Hepatocyte (in vitro differentiated cells): ENCODE data around the gene SLC26A1. TPM values are rescaled to one million over a fixed set of nuclear protein-coding genes. Genes with fewer than 3 reads are reported as not detected.

ENCODE experiments used
- DNase-seq: peaks from one replicate; pipeline ENCODE4 v3.0.0-alpha.2; 2016; ENCODE audit warnings: low spot score
- H2AFZ ChIP-seq: fragments of 200-600 bp; sonication (generic); 2 replicates; pipeline ENCODE4 v1.6.0; 2016; ENCODE audit warnings: antibody characterized with exemption, mild to moderate bottlenecking
- H3K27ac ChIP-seq: fragments of 200-600 bp; sonication (generic); 2 replicates; pipeline ENCODE4 v1.5.1; 2016; ENCODE audit warnings: mild to moderate bottlenecking
- H3K27me3 ChIP-seq: fragments of 200-600 bp; sonication (generic); 2 replicates; pipeline ENCODE4 v1.6.1; 2016
- H3K36me3 ChIP-seq: fragments of 200-600 bp; sonication (generic); replicated peaks from 2 replicates; pipeline ENCODE4 v1.5.1; 2016; ENCODE audit warnings: low read depth; ENCODE audit not compliant: insufficient read depth
- H3K4me1 ChIP-seq: fragments of 200-600 bp; sonication (generic); 2 replicates; pipeline ENCODE4 v1.5.1; 2016; ENCODE audit warnings: mild to moderate bottlenecking, moderate library complexity; ENCODE audit not compliant: insufficient read depth
- H3K4me2 ChIP-seq: fragments of 200-600 bp; sonication (generic); 2 replicates; pipeline ENCODE4 v1.6.0; 2016
- H3K4me3 ChIP-seq: fragments of 200-600 bp; sonication (generic); 2 replicates; pipeline ENCODE4 v1.5.1; 2016; ENCODE audit warnings: mild to moderate bottlenecking
- H3K79me2 ChIP-seq: fragments of 200-600 bp; sonication (generic); 2 replicates; pipeline ENCODE4 v1.6.0; 2017; ENCODE audit warnings: mild to moderate bottlenecking
- H3K9me2 ChIP-seq: fragments of 200-600 bp; sonication (generic); replicated peaks from 2 replicates; pipeline ENCODE4 v1.6.0; 2017; ENCODE audit warnings: mild to moderate bottlenecking; ENCODE audit not compliant: insufficient read depth
- H3K9me3 ChIP-seq: fragments of 200-600 bp; sonication (generic); 2 replicates; pipeline ENCODE4 v1.5.1; 2016; ENCODE audit warnings: low read depth, mild to moderate bottlenecking
- H4K20me1 ChIP-seq: fragments of 200-600 bp; sonication (generic); 2 replicates; pipeline ENCODE4 v1.6.0; 2016; ENCODE audit warnings: mild to moderate bottlenecking; ENCODE audit not compliant: insufficient read depth, poor library complexity, severe bottlenecking
- EZH2 ChIP-seq: fragments of 200-600 bp; sonication (generic); IDR thresholded peaks from 2 replicates; pipeline ENCODE4 v1.6.1; 2016; ENCODE audit warnings: antibody characterized with exemption, mild to moderate bottlenecking, borderline replicate concordance
- EZH2phosphoT487 ChIP-seq: fragments of 200-600 bp; sonication (generic); IDR thresholded peaks from one replicate; pipeline ENCODE4 v1.6.1; 2018; ENCODE audit warnings: antibody characterized with exemption, mild to moderate bottlenecking, low read depth, moderate library complexity; ENCODE audit not compliant: unreplicated experiment, severe bottlenecking
- WGBS: methylation state at CpG from one replicate; pipeline ENCODE4 v1.1.6; 2016; ENCODE audit warnings: low lambda C conversion rate; ENCODE audit errors: missing lambda C conversion rate; 5-methylcytosine and 5-hydroxymethylcytosine counted together
- polyA plus RNA-seq: library from polyadenylated mRNA; unstranded; fragments of >200 nt; fragmentation: Nextera tagmentation; extraction: Ambion mirVana; gene quantifications from 2 replicates; pipeline ENCODE4 v1.2.1, GENCODE V29; 2016
- total RNA-seq: library from RNA; depleted of rRNA; stranded (reverse); fragments of >200 nt; gene quantifications from 2 replicates; pipeline ENCODE4 v1.2.3, GENCODE V29; 2014
- TF ChIP-seq, protein P1 (sequence below): fragments of 200-600 bp; sonication (generic); IDR thresholded peaks from 2 replicates; pipeline ENCODE4 v1.5.1; 2016; ENCODE audit warnings: antibody characterized with exemption, mild to moderate bottlenecking; ENCODE audit not compliant: poor library complexity

SLC26A1 gene
- total and polyA plus RNA-seq, 2 experiments from 2014 or later: 9.0 to 12.6 TPM

DNA sequence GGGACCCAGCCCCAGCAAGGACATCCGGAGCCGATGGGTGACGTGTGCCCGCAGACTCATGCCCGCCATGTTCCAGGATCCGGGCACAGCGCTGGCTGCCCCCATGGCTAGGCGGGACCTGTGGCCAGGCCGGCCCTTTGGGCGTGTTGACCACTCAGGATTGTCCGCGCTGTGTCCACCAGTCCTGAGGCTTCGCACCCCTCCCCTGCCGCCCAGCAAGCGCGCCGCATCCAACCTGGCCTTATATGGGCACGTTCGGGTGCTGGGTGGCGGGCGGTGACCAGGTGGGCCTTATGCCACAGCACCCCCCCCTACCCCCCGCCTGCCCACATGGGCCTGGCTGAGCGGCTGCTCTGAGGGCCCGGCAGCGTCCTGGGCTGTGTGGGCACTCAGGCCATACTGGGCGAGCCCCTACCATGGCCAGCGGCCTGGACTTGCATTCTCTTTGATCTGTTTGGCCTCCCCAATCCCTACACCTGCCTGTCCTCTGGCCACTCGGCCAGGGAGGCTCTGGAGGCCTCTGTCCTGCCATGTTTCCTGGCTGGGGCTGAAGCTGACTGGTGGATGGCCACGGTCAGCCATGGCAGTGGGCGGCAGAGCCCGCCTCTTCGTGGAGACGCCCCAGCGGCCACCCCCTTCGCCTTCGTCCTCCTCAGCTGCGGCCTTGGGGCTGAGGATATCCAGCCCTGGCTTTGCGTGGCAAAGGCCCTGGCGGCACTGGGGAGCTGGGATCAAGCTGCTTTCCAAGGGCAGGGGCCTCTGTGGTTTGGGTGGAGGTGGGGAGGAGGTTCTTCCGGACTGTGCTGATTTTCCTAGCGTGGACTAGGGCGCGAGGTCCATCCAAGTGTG, 20.2 kb upstream of the SLC26A1 start:
- Histone ChIP-seq H4K20me1 (no peaks in the 10 kb centered on the region), H3K4me1 (peaks cover 13% of the 10 kb centered on the region), H3K36me3 (no peaks in the 10 kb centered on the region), H3K79me2 (peaks cover 9% of the 10 kb centered on the region), H3K9me3 (no peaks in the 10 kb centered on the region), H3K4me2 (no peak overlapping the region), H3K9me2 (no peaks in the 10 kb centered on the region), H2AFZ (no peak overlapping the region), H3K4me3 (no peak overlapping the region), H3K27ac (no peak overlapping the region), H3K27me3 (peaks cover 8% of the 10 kb centered on the region)
- WGBS: 96% methylated on average over 37 of the region's 43 CpGs
- no peak for DNase-seq
- no peak for TF ChIP-seq EZH2
- TF ChIP-seq EZH2phosphoT487: no peak
- TF ChIP-seq, protein P1, sequence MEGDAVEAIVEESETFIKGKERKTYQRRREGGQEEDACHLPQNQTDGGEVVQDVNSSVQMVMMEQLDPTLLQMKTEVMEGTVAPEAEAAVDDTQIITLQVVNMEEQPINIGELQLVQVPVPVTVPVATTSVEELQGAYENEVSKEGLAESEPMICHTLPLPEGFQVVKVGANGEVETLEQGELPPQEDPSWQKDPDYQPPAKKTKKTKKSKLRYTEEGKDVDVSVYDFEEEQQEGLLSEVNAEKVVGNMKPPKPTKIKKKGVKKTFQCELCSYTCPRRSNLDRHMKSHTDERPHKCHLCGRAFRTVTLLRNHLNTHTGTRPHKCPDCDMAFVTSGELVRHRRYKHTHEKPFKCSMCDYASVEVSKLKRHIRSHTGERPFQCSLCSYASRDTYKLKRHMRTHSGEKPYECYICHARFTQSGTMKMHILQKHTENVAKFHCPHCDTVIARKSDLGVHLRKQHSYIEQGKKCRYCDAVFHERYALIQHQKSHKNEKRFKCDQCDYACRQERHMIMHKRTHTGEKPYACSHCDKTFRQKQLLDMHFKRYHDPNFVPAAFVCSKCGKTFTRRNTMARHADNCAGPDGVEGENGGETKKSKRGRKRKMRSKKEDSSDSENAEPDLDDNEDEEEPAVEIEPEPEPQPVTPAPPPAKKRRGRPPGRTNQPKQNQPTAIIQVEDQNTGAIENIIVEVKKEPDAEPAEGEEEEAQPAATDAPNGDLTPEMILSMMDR: no peak

DNA sequence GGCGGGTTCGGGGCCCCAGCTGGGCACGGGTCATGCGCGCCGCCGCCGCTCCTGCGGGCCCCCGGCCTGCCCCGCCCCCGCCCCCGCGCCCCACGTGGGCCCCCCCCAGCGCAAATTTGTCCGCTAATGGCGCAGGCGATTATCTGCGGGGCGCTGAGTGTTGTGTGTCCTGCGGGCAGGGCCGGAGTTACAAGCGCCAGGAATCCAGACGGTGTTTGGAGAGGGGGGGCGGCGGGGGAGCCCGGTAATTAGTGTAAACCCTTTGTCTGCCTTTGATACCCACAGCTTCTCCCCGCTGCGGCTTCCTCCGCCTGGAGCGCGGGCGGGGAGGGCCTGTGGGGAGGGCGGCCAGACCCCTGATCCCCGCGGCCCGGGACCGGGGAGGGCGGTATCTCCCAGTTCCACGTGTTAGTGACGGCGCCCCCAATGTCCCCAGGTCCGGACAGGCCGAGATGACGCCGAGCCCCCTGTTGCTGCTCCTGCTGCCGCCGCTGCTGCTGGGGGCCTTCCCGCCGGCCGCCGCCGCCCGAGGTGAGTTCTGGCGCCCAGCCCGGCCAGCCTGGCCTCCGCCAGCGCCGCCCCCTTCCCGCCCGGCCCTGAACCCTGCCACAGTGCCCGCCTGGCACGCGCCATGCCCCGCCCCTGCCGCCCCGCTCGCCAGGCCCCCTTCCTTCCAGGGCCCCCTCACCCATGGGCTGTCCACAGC, 19.0 kb upstream of the SLC26A1 start:
- Histone ChIP-seq H3K36me3 (no peaks in the 10 kb centered on the region), H3K27ac (no peak overlapping the region), H3K4me2 (peak overlapping the region; percentile 90), H3K9me3 (no peaks in the 10 kb centered on the region), H3K27me3 (peaks cover 18% of the 10 kb centered on the region), H3K79me2 (peaks cover 9% of the 10 kb centered on the region), H3K9me2 (no peaks in the 10 kb centered on the region), H3K4me3 (peak overlapping the region; percentile 57), H2AFZ (no peak overlapping the region), H4K20me1 (no peaks in the 10 kb centered on the region), H3K4me1 (peaks cover 11% of the 10 kb centered on the region)
- WGBS: 7% methylated on average over 22 of the region's 69 CpGs
- peak; percentile 70 for DNase-seq
- TF ChIP-seq EZH2: no peak
- no peak for TF ChIP-seq EZH2phosphoT487
- TF ChIP-seq, protein P1: no peak

DNA sequence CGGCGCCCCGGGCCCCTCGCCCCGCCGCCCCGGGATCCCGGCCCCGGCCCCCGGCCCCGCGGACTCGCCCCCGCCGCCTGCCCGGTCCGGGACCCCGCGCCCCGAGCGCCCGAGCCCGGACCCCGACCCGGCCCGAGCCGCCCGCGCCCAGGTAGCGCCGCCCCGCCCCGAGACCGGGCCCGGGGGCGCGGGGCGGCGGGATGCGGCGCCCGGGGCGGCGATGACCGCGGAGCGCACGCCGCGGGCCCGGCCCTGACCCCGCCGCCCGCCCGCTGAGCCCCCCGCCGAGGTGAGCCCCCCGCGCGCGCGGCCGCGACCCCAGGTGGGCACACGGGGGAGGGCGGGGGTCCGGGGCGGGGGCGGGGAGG, 18.4 kb upstream of the SLC26A1 start:
- DNase-seq: no peak
- H3K27ac ChIP-seq: no peak overlapping the region
- peaks cover 11% of the 10 kb centered on the region for H3K4me1 ChIP-seq
- H3K9me3 ChIP-seq: no peaks in the 10 kb centered on the region
- TF ChIP-seq, protein P1: no peak
- TF ChIP-seq EZH2: no peak
- no peak for TF ChIP-seq EZH2phosphoT487
- H3K4me2 ChIP-seq: no peak overlapping the region
- no peak overlapping the region for H2AFZ ChIP-seq
- H3K36me3 ChIP-seq: no peaks in the 10 kb centered on the region
- no peaks in the 10 kb centered on the region for H4K20me1 ChIP-seq
- H3K27me3 ChIP-seq: peaks cover 23% of the 10 kb centered on the region
- no peak overlapping the region for H3K4me3 ChIP-seq
- H3K9me2 ChIP-seq: no peaks in the 10 kb centered on the region
- WGBS: no CpG with 5 or more reads among the region's 69 CpGs
- H3K79me2 ChIP-seq: peaks cover 9% of the 10 kb centered on the region
